HG03025 (cell line): ENCODE results near the gene PNPLA8.
"Not testable (repeated sequence)": the region's sequence is repeated elsewhere in the genome, so short reads cannot be mapped to it uniquely, and the experiment has no call there.

Experiments
- ATAC-seq: cut with Tn5 transposase; IDR thresholded peaks from one replicate; pipeline ENCODE4 v1.9.1; 2021; ENCODE audit warnings: mild to moderate bottlenecking, moderate library complexity; ENCODE audit not compliant: unreplicated experiment, low FRiP score

PNPLA8 gene

GRCh38 chr7:108479751-108480150 is 46.2 kb downstream of the PNPLA8 start:
- no peak for ATAC-seq

- no peak for ATAC-seq
Observed at GRCh38 chr7:108479118-108479517, 46.8 kb downstream of the PNPLA8 start.

GRCh38 chr7:108468246-108468645 is 57.7 kb downstream of the PNPLA8 start:
- ATAC-seq = no peak

- no peak for ATAC-seq
Observed at GRCh38 chr7:108467391-108467790, 58.5 kb downstream of the PNPLA8 start.

GRCh38 chr7:108466322-108466721 is 59.6 kb downstream of the PNPLA8 start:
- not testable (repeated sequence) for ATAC-seq

GRCh38 chr7:108464743-108465142 is 61.2 kb downstream of the PNPLA8 start:
- ATAC-seq = no peak

GRCh38 chr7:108463613-108464012 is 62.3 kb downstream of the PNPLA8 start:
- no peak for ATAC-seq

GRCh38 chr7:108461840-108462239 is 64.1 kb downstream of the PNPLA8 start:
- no peak for ATAC-seq

GRCh38 chr7:108460964-108461363 is 65.0 kb downstream of the PNPLA8 start:
- ATAC-seq = no peak

GRCh38 chr7:108459922-108460551 is 65.9 kb downstream of the PNPLA8 start:
- no peak for ATAC-seq

- no peak for ATAC-seq
Observed at GRCh38 chr7:108457871-108458270, 68.1 kb downstream of the PNPLA8 start.

- no peak for ATAC-seq
Observed at GRCh38 chr7:108456845-108457540, 68.9 kb downstream of the PNPLA8 start.

GRCh38 chr7:108455998-108456677 is 69.8 kb downstream of the PNPLA8 start, which contains the start of gene NRCAM:
Gene NRCAM, minus strand, starts transcription at chr7:108456436. Its CDS starts 216,372 bp downstream, at chr7:108240064.
- no peak for ATAC-seq

GRCh38 chr7:108455551-108455997 is 70.4 kb downstream of the PNPLA8 start:
- no peak for ATAC-seq

- ATAC-seq = no peak
Observed at GRCh38 chr7:108454674-108455550, 71.0 kb downstream of the PNPLA8 start.

- ATAC-seq = no peak
Observed at GRCh38 chr7:108454317-108454673, 71.6 kb downstream of the PNPLA8 start.

- ATAC-seq = no peak
Observed at GRCh38 chr7:108453320-108453719, 72.6 kb downstream of the PNPLA8 start.

GRCh38 chr7:108452707-108453106 is 73.2 kb downstream of the PNPLA8 start:
- no peak for ATAC-seq

GRCh38 chr7:108451296-108451848 is 74.6 kb downstream of the PNPLA8 start:
- no peak for ATAC-seq

- no peak for ATAC-seq
Observed at GRCh38 chr7:108450160-108450559, 75.8 kb downstream of the PNPLA8 start.
